Measurements from ENCODE around the gene KRT36.

The KRT36 gene

GRCh38 chr17:41494524-41494923 lies 4.8 kb upstream of the KRT36 start:
- no peak for TF ChIP-seq POLR2AphosphoS5 (IDR thresholded peaks at IDR 0.05; ENCODE audit: low read depth, low read length)
- TF ChIP-seq SIN3A (IDR thresholded peaks at IDR 0.05; ENCODE audit: borderline replicate concordance, insufficient read depth, low read length) = no peak
- TF ChIP-seq FOXP2 (optimal IDR thresholded peaks at IDR 0.05; ENCODE audit: borderline replicate concordance, extremely low read depth, extremely low read length, insufficient read depth) = no peak
- TF ChIP-seq TAF1 (IDR thresholded peaks at IDR 0.05; ENCODE audit: borderline replicate concordance, insufficient read depth, low read length) = no peak
- TF ChIP-seq REST (IDR thresholded peaks at IDR 0.05; ENCODE audit: insufficient read depth in 1 of 2, low read depth in 2 of 2, low read length in 2 of 2) = no peak

DNA sequence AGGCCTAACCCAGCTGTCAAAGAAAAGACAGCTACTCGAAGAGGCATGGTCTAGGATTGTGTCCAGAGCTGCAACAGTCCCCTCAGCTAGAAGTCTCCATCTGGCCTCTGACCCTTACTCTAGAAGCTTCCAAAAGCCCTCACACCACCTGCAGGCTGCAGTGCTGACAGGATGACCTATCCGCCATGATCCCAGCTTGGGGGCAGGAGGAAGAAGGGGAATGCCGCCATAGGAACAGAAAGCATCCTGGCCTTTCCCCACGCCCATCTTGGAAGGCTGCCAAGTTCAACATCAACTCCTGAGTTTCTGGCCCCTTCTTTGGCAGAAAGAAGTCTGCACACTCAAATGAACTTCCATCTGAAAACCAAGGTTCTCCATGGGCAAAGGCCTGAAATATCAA lies 3.1 kb upstream of the KRT36 start:
- TF ChIP-seq REST (IDR thresholded peaks at IDR 0.05; ENCODE audit: insufficient read depth in 1 of 2, low read depth in 2 of 2, low read length in 2 of 2) (0 out of 4 replicates have a peak, but pooled peaks of 1 of the 2 experiments have one; percentile 28), POLR2AphosphoS5 (IDR thresholded peaks at IDR 0.05; ENCODE audit: low read depth, low read length) (no peak), SIN3A (IDR thresholded peaks at IDR 0.05; ENCODE audit: borderline replicate concordance, insufficient read depth, low read length) (no peak), TAF1 (IDR thresholded peaks at IDR 0.05; ENCODE audit: borderline replicate concordance, insufficient read depth, low read length) (no peak)

DNA sequence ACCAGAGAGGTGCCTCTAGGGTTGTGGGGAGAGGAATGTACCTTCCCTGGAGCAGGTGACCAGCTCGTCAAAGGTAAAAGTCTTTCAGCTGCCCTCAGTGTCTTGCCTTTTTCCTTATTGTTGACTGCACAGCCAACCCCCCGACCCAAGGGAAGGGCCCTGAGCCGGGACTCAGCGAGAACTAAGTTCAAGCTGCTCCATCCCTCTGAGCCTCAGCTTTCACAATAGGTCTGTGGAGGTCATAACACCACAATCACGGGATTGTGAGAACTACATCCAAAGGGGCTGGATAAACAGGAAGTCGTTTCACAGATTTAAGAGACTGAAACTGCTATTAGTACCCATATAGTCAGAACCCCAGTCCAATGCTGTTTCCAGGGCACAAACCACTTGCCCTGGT lies 2.6 kb upstream of the KRT36 start:
- no peak for TF ChIP-seq REST (IDR thresholded peaks at IDR 0.05; ENCODE audit: insufficient read depth in 1 of 2, low read depth in 2 of 2, low read length in 2 of 2)
- no peak for TF ChIP-seq FOXP2 (optimal IDR thresholded peaks at IDR 0.05; ENCODE audit: borderline replicate concordance, extremely low read depth, extremely low read length, insufficient read depth)
- no peak for TF ChIP-seq SIN3A (IDR thresholded peaks at IDR 0.05; ENCODE audit: borderline replicate concordance, insufficient read depth, low read length)

- TF ChIP-seq SIN3A (IDR thresholded peaks at IDR 0.05; ENCODE audit: borderline replicate concordance, insufficient read depth, low read length) (no peak), TAF1 (IDR thresholded peaks at IDR 0.05; ENCODE audit: borderline replicate concordance, insufficient read depth, low read length) (no peak)
Measured at GRCh38 chr17:41491476-41491875, 1.8 kb upstream of the KRT36 start.

- TF ChIP-seq SIN3A (IDR thresholded peaks at IDR 0.05; ENCODE audit: borderline replicate concordance, insufficient read depth, low read length) (no peak), TAF1 (IDR thresholded peaks at IDR 0.05; ENCODE audit: borderline replicate concordance, insufficient read depth, low read length) (no peak), REST (IDR thresholded peaks at IDR 0.05; ENCODE audit: insufficient read depth in 1 of 2, low read depth in 2 of 2, low read length in 2 of 2) (no peak), POLR2AphosphoS5 (IDR thresholded peaks at IDR 0.05; ENCODE audit: low read depth, low read length) (no peak), FOXP2 (optimal IDR thresholded peaks at IDR 0.05; ENCODE audit: borderline replicate concordance, extremely low read depth, extremely low read length, insufficient read depth) (no peak)
Measured at GRCh38 chr17:41490000-41490990, 585 bp upstream of the KRT36 start.

Data from PFSK-1 (cell line).